A549 treated with CpdA at 1 μM for 4 hours (cell line): ENCODE measurements around the gene TANC2. TPM values are rescaled to one million over a fixed set of nuclear protein-coding genes. Genes with fewer than 3 reads are reported as not detected.

ENCODE experiments used
- total RNA-seq: library from RNA; stranded (reverse); fragments of 200-300 nt; extraction: Qiagen RNA extraction; gene quantifications from 5 replicates; pipeline ENCODE4 v1.2.3, GENCODE V29; 2022; ENCODE audit warnings: low read depth

TANC2 gene
- 11.3 to 22.8 TPM (median 19.6 TPM) in 5 replicates for total RNA-seq

GRCh38 chr17:62965686-62966425, at the start of gene TANC2:
TSS of gene TANC2 (plus strand) at chr17:62966235. CDS start at chr17:63009560, 43,325 bp downstream.

Other genes with a start within 250 kb of the TANC2 start
- gene MARCHF10, start 157.9 kb upstream of the TANC2 start, total RNA-seq = 0.27 to 1.3 TPM (median 0.74 TPM) in 5 replicates